ENCODE measurements around the gene VPS9D1. TPM values are rescaled to one million over a fixed set of nuclear protein-coding genes. Genes with fewer than 3 reads are reported as not detected.
A peak's percentile ranks its signal among the peaks of the same experiment; 100 is the strongest.

VPS9D1 gene
- polyA plus RNA-seq, 2 of the 4 experiments (the other 2 are of a cell fraction) = 2.1 to 5.4 TPM

GRCh38 chr16:89742948-89743347 lies 22.2 kb upstream of the VPS9D1 start:
- CTCF ChIA-PET = interaction anchor here (0.7 to 2.0 kb wide), 5 partner anchors 10 to 117 kb away, joined by 3 to 7 read pairs (median 4); no protein-coding TSS in a partner anchor
- no peak overlapping the region for H3K4me2 ChIP-seq
- ATAC-seq = no peak; a peak in 1 of 6 replicates
- H3K4me3 ChIP-seq = no peak overlapping the region
- POLR2A ChIA-PET = no interaction called here
- no peaks in the 10 kb centered on the region for H3K4me1 ChIP-seq
- no peak for FAIRE-seq
- 97% methylated on average over 3 of the region's 4 CpGs for WGBS (ENCODE audit: missing lambda C conversion rate)
- H3K27ac ChIP-seq = no peak overlapping the region
- no peak for TF ChIP-seq MYC (IDR thresholded peaks at IDR 0.05; ENCODE audit: borderline replicate concordance, low read length)
- no peak for TF ChIP-seq FOXS1 (CRISPR knock-in tag; IDR thresholded peaks at IDR 0.05)
- no peak for TF ChIP-seq ZNF302 (CRISPR knock-in tag; IDR thresholded peaks at IDR 0.05)
- TF ChIP-seq TFCP2L1 (CRISPR knock-in tag; IDR thresholded peaks at IDR 0.05) = no peak
- TF ChIP-seq PBX3 (IDR thresholded peaks at IDR 0.05) = no peak
- no peak for TF ChIP-seq NFE2L2 (conservative IDR thresholded peaks at IDR 0.05; ENCODE audit: low read length)
- no peak for TF ChIP-seq PHF8 (IDR thresholded peaks at IDR 0.05; ENCODE audit: borderline replicate concordance, low read depth)
- TF ChIP-seq REST (IDR thresholded peaks at IDR 0.05) = no peak
- TF ChIP-seq HEYL (CRISPR knock-in tag; IDR thresholded peaks at IDR 0.05) = no peak
- TF ChIP-seq CEBPB (IDR thresholded peaks at IDR 0.05) = no peak
- TF ChIP-seq NR3C1 (IDR thresholded peaks at IDR 0.05) = no peak
- no peak for TF ChIP-seq EHF (CRISPR knock-in tag; IDR thresholded peaks at IDR 0.05)
- TF ChIP-seq POLR2AphosphoS2 (conservative IDR thresholded peaks at IDR 0.05; ENCODE audit: low read length) = no peak
- no peak for TF ChIP-seq HOXA7 (CRISPR knock-in tag; IDR thresholded peaks at IDR 0.05)
- DNase-seq (ENCODE audit: low read depth in 1 of 2, low spot score in 1 of 2) = no peak
- no peaks in the 10 kb centered on the region for H3K9me3 ChIP-seq

- ChIA-PET CTCF (interaction anchor here (0.6 to 2.6 kb wide), 9 partner anchors 9 to 352 kb away, joined by 3 to 14 read pairs (median 3); no protein-coding TSS in a partner anchor), POLR2A (no interaction called here)
- Histone ChIP-seq H3K4me2 (no peak overlapping the region), H3K4me1 (no peaks in the 10 kb centered on the region), H3K9me3 (no peaks in the 10 kb centered on the region), H3K4me3 (no peak overlapping the region), H3K27ac (no peak overlapping the region)
- DNase-seq (ENCODE audit: low read depth in 1 of 2, low spot score in 1 of 2) = no peak
- peak; percentile 5 to 10; a peak in 3 of 6 replicates for ATAC-seq
- WGBS (ENCODE audit: missing lambda C conversion rate) = 92% methylated on average over 11 of the region's 11 CpGs
- FAIRE-seq = no peak
- TF ChIP-seq PHF8 (IDR thresholded peaks at IDR 0.05; ENCODE audit: borderline replicate concordance, low read depth) (no peak), PBX3 (IDR thresholded peaks at IDR 0.05) (no peak), HES2 (IDR thresholded peaks at IDR 0.05) (no peak), POLR2AphosphoS2 (conservative IDR thresholded peaks at IDR 0.05; ENCODE audit: low read length) (no peak), FOXS1 (CRISPR knock-in tag; IDR thresholded peaks at IDR 0.05) (no peak), ESRRA (IDR thresholded peaks at IDR 0.05; ENCODE audit: borderline replicate concordance, low read length) (no peak), CHD4 (IDR thresholded peaks at IDR 0.05; ENCODE audit: borderline replicate concordance) (no peak), MAZ (IDR thresholded peaks at IDR 0.05; ENCODE audit: borderline replicate concordance, low read depth, low read length) (no peak), REST (IDR thresholded peaks at IDR 0.05) (no peak), CEBPB (IDR thresholded peaks at IDR 0.05) (no peak), RCOR1 (IDR thresholded peaks at IDR 0.05; ENCODE audit: low read depth, low read length) (no peak), MAFK (IDR thresholded peaks at IDR 0.05; ENCODE audit: partially characterized antibody) (no peak), ZC3H11A (IDR thresholded peaks at IDR 0.05) (no peak), FOSB (CRISPR knock-in tag; IDR thresholded peaks at IDR 0.05) (no peak), RFX5 (IDR thresholded peaks at IDR 0.05) (no peak), EHMT2 (IDR thresholded peaks at IDR 0.05; ENCODE audit: low read depth) (no peak), KDM5A (IDR thresholded peaks at IDR 0.05) (no peak), TP53 (CRISPR knock-in tag; IDR thresholded peaks at IDR 0.05) (no peak), HOXB5 (CRISPR knock-in tag; IDR thresholded peaks at IDR 0.05) (no peak), EHF (CRISPR knock-in tag; IDR thresholded peaks at IDR 0.05) (no peak)
These were observed 20.8 kb upstream of the VPS9D1 start for GRCh38 chr16:89741342-89742014.

All from A549 (cell line).